Hematopoietic multipotent progenitor cell treated with erythropoietin and hydrocortisone succinate and interleukin-3 and kit ligand, for 15 days (in vitro differentiated cells): ENCODE measurements around the gene TGFB3.
"Not testable (repeated sequence)": the region's sequence is repeated elsewhere in the genome, so short reads cannot be mapped to it uniquely, and the experiment has no call there.

Experiments used
- DNase-seq: peaks from one replicate; pipeline ENCODE4 v3.0.0-alpha.2; 2015; ENCODE audit warnings: low spot score

TGFB3 gene

GRCh38 chr14:75981426-75982265 lies at the start of gene TGFB3:
Gene TGFB3 (minus strand): TSS chr14:75981995. CDS start chr14:75980893, 1,102 bp downstream.
- DNase-seq = peak; percentile 30

GRCh38 chr14:76024211-76024907 lies 42.6 kb upstream of the TGFB3 start:
- DNase-seq = no peak

- DNase-seq = no peak
Measured at GRCh38 chr14:76023757-76024156, 42.0 kb upstream of the TGFB3 start.

GRCh38 chr14:76022991-76023390 lies 41.2 kb upstream of the TGFB3 start:
- DNase-seq = no peak

- DNase-seq = no peak
Measured at GRCh38 chr14:76019676-76020075, 37.9 kb upstream of the TGFB3 start.

- no peak for DNase-seq
Measured at GRCh38 chr14:76015668-76016067, 33.9 kb upstream of the TGFB3 start.

- DNase-seq = no peak
Measured at GRCh38 chr14:76015191-76015590, 33.4 kb upstream of the TGFB3 start.

GRCh38 chr14:76012354-76012753 lies 30.6 kb upstream of the TGFB3 start:
- DNase-seq = no peak

GRCh38 chr14:76011930-76012329 lies 30.1 kb upstream of the TGFB3 start:
- DNase-seq = no peak

GRCh38 chr14:76009627-76010026 lies 27.8 kb upstream of the TGFB3 start:
- DNase-seq = not testable (repeated sequence)

- no peak for DNase-seq
Measured at GRCh38 chr14:76007852-76008251, 26.1 kb upstream of the TGFB3 start.

- no peak for DNase-seq
Measured at GRCh38 chr14:76007379-76007778, 25.6 kb upstream of the TGFB3 start.

- DNase-seq = no peak
Measured at GRCh38 chr14:76006253-76006652, 24.5 kb upstream of the TGFB3 start.

GRCh38 chr14:76002383-76002782 lies 20.6 kb upstream of the TGFB3 start:
- no peak for DNase-seq

- DNase-seq = no peak
Measured at GRCh38 chr14:75999511-76000190, 17.9 kb upstream of the TGFB3 start.

GRCh38 chr14:75996488-75996887 lies 14.7 kb upstream of the TGFB3 start:
- no peak for DNase-seq

GRCh38 chr14:75995372-75996041 lies 13.7 kb upstream of the TGFB3 start:
- no peak for DNase-seq

- DNase-seq = no peak
Measured at GRCh38 chr14:75993567-75994041, 11.8 kb upstream of the TGFB3 start.

- no peak for DNase-seq
Measured at GRCh38 chr14:75991753-75992152, 10.0 kb upstream of the TGFB3 start.

- no peak for DNase-seq
Measured at GRCh38 chr14:75990297-75990696, 8.5 kb upstream of the TGFB3 start.

- DNase-seq = no peak
Measured at GRCh38 chr14:75989134-75989533, 7.3 kb upstream of the TGFB3 start.
